ENCODE measurements around the gene TLCD5. TPM values are rescaled to one million over a fixed set of nuclear protein-coding genes. Genes with fewer than 3 reads are reported as not detected.

The TLCD5 gene
- total RNA-seq, 2 experiments from 2014 or later = 0.36 to 0.83 TPM

DNA sequence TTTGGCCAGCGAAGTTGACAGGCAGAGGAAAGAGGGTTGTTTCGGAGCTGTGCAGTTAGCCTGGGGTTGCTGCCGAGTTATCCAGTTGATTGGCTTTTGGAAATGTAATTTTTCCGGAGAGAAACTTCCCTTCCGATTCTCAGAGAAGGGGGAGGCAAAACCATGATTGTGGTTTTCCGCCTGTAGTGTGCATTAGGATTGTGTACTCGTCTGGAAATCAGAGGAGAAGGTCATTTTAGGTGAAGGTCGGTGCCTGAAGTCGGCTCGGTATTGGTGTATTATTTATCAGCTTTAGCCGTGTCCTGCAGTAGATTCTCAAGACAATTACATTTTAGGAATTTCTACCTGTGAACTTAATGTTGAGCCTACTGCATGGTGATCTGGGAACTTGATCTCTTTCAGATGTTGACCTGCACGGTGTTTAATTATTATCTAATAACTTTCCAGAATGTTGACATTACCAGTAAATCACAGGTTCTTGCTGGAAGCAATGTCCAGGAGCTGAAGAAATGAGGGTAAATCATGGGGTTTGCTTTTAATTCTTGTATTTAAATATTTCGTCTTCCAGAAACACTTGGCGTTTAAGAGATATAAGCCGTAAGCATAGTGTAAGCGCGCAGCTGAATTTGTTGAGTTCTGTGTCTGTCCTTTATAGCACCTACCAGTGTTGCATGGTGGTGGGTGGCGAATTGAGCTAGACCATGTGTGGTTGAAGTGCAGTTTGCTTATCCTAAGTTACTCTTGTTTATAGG is 12.4 kb downstream of the TLCD5 start:
- H3K27me3 Mint-ChIP-seq = peaks cover 57% of the 10 kb centered on the region
- H3K4me1 Mint-ChIP-seq (ENCODE audit: low read depth) = peaks cover 39% of the 10 kb centered on the region
- POLR2A ChIA-PET = interaction anchor here (0.8 kb wide), 1 partner anchor 89 kb away, joined by 3 read pairs; no protein-coding TSS in a partner anchor
- peaks cover 2% of the 10 kb centered on the region for H3K36me3 Mint-ChIP-seq (ENCODE audit: low read depth)
- H3K27ac Mint-ChIP-seq = no peak overlapping the region
- no peak for DNase-seq
- intact Hi-C loops (cut with micrococcal nuclease) = loop anchor here (10.0 kb wide), 2 partner anchors 97 to 147 kb away; no protein-coding TSS in a partner anchor
- peak overlapping the region; percentile 86 for H3K4me3 Mint-ChIP-seq
- CTCF ChIA-PET = interaction anchor here (0.7 to 2.0 kb wide), 4 partner anchors 11 to 348 kb away, joined by 3 to 4 read pairs (median 3); no protein-coding TSS in a partner anchor
- H3K9me3 Mint-ChIP-seq = peaks cover 5% of the 10 kb centered on the region
- ATAC-seq = no peak
- TF ChIP-seq, protein P1, sequence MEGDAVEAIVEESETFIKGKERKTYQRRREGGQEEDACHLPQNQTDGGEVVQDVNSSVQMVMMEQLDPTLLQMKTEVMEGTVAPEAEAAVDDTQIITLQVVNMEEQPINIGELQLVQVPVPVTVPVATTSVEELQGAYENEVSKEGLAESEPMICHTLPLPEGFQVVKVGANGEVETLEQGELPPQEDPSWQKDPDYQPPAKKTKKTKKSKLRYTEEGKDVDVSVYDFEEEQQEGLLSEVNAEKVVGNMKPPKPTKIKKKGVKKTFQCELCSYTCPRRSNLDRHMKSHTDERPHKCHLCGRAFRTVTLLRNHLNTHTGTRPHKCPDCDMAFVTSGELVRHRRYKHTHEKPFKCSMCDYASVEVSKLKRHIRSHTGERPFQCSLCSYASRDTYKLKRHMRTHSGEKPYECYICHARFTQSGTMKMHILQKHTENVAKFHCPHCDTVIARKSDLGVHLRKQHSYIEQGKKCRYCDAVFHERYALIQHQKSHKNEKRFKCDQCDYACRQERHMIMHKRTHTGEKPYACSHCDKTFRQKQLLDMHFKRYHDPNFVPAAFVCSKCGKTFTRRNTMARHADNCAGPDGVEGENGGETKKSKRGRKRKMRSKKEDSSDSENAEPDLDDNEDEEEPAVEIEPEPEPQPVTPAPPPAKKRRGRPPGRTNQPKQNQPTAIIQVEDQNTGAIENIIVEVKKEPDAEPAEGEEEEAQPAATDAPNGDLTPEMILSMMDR (IDR thresholded peaks at IDR 0.05) = no peak

DNA sequence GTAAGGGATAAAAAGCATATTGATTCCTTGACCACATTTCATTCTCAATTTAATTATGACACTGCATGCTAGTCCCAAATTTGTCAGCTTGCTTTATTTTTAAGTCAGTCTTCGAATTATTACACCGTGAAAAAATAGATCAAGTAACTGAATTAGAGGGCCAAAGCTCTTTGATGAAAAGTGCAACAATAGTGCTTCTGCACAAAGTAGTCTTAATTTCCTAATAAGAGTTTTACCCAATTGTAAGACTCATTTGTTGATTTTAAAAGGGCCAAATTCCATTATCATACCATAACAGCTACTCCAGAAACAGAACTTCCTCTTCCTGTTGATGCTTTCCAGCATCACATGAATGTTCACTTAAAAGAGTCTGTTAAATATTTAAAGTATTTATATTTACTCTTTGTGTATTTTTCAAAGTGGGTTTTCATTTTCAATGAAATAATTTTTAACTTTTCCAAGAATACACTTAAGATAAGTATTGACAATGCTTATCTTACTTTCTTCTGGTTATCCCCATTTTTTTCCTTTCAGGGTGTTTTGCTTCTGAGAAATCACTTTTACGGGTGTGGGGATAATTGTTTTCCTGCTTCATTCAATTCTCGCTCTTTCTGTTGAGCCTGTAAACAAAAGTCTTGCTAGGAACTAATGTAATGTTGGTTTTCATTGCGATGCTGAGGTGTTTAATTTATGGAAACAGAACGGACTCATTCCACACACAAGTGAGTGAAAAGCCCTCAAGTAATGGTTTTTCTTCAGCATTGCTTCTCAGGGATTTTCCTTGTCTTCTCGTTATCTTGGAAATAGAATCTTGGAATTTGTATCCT is 13.2 kb downstream of the TLCD5 start:
- DNase-seq (no peak), ATAC-seq (no peak)
- H3K4me3 Mint-ChIP-seq = peak overlapping the region; percentile 86
- peaks cover 2% of the 10 kb centered on the region for H3K36me3 Mint-ChIP-seq (ENCODE audit: low read depth)
- TF ChIP-seq, protein P1 (IDR thresholded peaks at IDR 0.05) = no peak
- peaks cover 5% of the 10 kb centered on the region for H3K9me3 Mint-ChIP-seq
- H3K27ac Mint-ChIP-seq = no peak overlapping the region
- intact Hi-C loops (cut with micrococcal nuclease) = loop anchor here (10.0 kb wide), 2 partner anchors 96 to 146 kb away; no protein-coding TSS in a partner anchor
- ChIA-PET CTCF (interaction anchor here (0.7 to 2.0 kb wide), 4 partner anchors 10 to 347 kb away, joined by 3 to 4 read pairs (median 3); no protein-coding TSS in a partner anchor), POLR2A (interaction anchor here (0.8 kb wide), 1 partner anchor 90 kb away, joined by 3 read pairs; no protein-coding TSS in a partner anchor)
- peaks cover 53% of the 10 kb centered on the region for H3K27me3 Mint-ChIP-seq
- H3K4me1 Mint-ChIP-seq (ENCODE audit: low read depth) = peaks cover 39% of the 10 kb centered on the region

DNA sequence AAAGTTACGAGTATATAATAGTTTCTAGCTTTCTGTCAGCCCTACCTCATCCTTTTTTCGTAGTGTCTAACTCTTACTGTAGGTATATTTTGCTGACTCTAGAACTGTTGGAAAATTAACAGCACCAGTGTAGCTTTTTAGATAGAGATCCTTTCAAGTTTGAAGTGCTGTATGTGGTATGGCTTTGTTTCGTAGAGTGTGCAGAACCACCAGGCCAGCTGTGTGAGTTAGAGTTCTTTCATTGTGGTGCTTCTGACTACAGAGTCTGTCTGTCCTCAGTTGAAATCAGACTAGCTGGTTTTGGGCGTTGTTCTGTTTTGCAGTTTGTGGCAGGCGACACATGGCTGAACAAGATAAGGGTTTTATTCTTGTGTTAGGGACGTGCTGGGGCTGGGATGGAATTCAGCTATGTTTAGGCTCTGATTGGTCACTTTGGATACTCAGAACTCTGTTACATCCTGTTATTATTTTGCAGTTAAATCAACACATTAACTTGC is 14.3 kb downstream of the TLCD5 start:
- ATAC-seq (no peak), DNase-seq (no peak)
- ChIA-PET CTCF (interaction anchor here (1.4 to 1.6 kb wide), 2 partner anchors 17 to 231 kb away, joined by 3 to 4 read pairs; no protein-coding TSS in a partner anchor), POLR2A (no interaction called here)
- intact Hi-C loops (cut with micrococcal nuclease) = loop anchor here (10.0 kb wide), 2 partner anchors 95 to 145 kb away; no protein-coding TSS in a partner anchor
- Mint-ChIP-seq H3K27ac (no peak overlapping the region), H3K9me3 (peaks cover 5% of the 10 kb centered on the region), H3K36me3 (ENCODE audit: low read depth) (peaks cover 3% of the 10 kb centered on the region), H3K27me3 (peaks cover 54% of the 10 kb centered on the region), H3K4me1 (ENCODE audit: low read depth) (peaks cover 45% of the 10 kb centered on the region), H3K4me3 (no peak overlapping the region)
- TF ChIP-seq, protein P1 (IDR thresholded peaks at IDR 0.05) = no peak

DNA sequence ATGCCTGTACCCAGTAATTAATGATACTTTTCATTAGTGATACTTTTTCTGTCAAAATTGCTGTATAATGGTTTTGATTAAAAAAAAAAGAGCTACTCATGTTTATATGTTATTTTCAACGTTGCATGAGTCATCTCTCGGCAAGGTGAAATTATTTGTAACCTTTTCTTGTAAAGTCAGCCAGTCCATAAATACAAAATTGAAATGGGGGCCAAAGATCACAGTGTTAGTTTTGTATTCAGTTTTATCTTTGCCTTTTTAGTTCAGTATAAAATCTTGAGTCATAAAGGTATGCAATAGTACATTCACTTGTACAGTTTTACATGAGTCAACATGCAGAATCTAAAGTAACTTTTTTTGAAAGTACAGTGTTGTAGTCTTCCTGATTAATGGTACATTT is 15.4 kb downstream of the TLCD5 start:
- H3K4me3 Mint-ChIP-seq = no peak overlapping the region
- no peak overlapping the region for H3K27ac Mint-ChIP-seq
- intact Hi-C loops (cut with micrococcal nuclease) = no loop called here

More for the DNA sequence above, 15.4 kb downstream of the TLCD5 start:
- Mint-ChIP-seq H3K4me1 (ENCODE audit: low read depth) (peaks cover 49% of the 10 kb centered on the region), H3K36me3 (ENCODE audit: low read depth) (peaks cover 3% of the 10 kb centered on the region), H3K9me3 (peaks cover 5% of the 10 kb centered on the region), H3K27me3 (peaks cover 58% of the 10 kb centered on the region)
- ChIA-PET CTCF (interaction anchor here (1.4 to 1.6 kb wide), 2 partner anchors 16 to 232 kb away, joined by 3 to 4 read pairs; no protein-coding TSS in a partner anchor), POLR2A (no interaction called here)
- DNase-seq (no peak), ATAC-seq (no peak)
- TF ChIP-seq, protein P1 (IDR thresholded peaks at IDR 0.05) = no peak

All from activated CD8-positive, alpha-beta T cell treated with anti-CD3 and anti-CD28 coated beads for 36 hours (primary cell).